HG03066 (cell line): ENCODE data around the gene IGFBP3.
A peak's percentile ranks its signal among the peaks of the same experiment; 100 is the strongest.

ENCODE experiments used
- ATAC-seq: cut with Tn5 transposase; IDR thresholded peaks from one replicate; pipeline ENCODE4 v1.9.1; 2021; ENCODE audit warnings: low read depth; ENCODE audit not compliant: unreplicated experiment

Gene IGFBP3

GRCh38 chr7:45923290-45923689 is 2.2 kb upstream of the IGFBP3 start:
- ATAC-seq = no peak

DNA sequence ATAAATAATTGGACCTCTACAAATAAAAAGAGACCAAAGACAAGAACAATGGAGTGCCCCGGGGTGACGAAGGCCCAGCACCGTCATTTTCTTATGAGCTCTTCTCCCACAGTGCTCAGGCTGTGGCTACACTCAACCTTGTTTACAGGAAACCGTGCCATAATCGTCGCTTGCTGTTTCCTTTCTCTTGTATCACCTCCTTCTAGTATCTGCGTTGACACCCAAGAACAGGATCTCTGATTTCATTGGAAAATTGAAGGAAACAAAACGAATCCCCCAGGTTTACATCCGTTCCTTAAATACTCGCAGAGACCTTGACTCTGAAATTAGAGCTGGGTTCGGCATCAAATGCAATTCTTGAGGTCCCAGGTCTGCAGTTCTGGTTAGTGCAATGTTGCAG is 1.7 kb upstream of the IGFBP3 start:
- no peak for ATAC-seq

- no peak for ATAC-seq
Observed at GRCh38 chr7:45921699-45922519, 837 bp upstream of the IGFBP3 start.

GRCh38 chr7:45921381-45921698 is 268 bp upstream of the IGFBP3 start:
- ATAC-seq = no peak

GRCh38 chr7:45919993-45920459 is 1.0 kb downstream of the IGFBP3 start:
- no peak for ATAC-seq

GRCh38 chr7:45919231-45919784 is 1.8 kb downstream of the IGFBP3 start:
- ATAC-seq = no peak

DNA sequence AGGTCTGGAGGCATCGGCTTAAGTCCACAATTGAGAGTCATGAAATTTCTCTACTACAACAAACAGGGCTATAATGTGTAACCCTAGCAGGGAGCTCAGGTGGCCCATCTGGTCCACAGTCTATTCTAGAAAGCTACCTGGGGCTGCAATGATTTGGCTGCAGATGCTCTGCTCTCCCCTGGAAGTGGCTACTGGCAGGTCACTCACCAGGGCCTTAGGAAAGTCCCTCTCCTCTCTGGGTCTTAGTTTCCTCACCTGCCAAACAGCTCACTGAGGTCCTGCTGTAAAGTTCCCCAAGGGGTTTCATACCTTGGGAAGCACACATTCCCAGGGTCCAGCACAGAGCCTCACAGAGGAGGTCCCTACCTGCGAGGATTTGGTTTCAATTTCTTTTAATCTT is 2.5 kb downstream of the IGFBP3 start:
- ATAC-seq = no peak

DNA sequence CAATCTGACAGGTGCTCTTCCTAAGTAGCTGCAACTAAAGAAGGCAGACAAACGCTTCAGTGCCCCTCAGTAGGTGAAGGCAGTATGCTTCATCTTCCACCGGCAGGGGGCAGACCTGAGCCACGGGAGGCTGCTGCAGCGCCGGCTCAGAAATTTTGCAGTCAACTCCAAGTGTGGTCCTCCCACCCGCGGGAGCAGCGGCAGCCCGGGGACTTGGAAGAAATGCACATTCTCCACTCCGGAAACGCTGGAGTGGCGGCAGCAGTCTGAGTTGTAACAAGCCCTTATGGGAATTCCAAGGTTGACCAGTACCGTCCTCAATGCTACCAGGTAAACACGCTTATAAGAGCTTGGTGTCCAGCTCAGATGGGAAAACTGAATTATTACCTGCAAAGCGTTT is 3.4 kb downstream of the IGFBP3 start:
- ATAC-seq = peak; percentile 66

- no peak for ATAC-seq
Observed at GRCh38 chr7:45917064-45917463, 4.0 kb downstream of the IGFBP3 start.

GRCh38 chr7:45915606-45916005 is 5.5 kb downstream of the IGFBP3 start:
- ATAC-seq = no peak

DNA sequence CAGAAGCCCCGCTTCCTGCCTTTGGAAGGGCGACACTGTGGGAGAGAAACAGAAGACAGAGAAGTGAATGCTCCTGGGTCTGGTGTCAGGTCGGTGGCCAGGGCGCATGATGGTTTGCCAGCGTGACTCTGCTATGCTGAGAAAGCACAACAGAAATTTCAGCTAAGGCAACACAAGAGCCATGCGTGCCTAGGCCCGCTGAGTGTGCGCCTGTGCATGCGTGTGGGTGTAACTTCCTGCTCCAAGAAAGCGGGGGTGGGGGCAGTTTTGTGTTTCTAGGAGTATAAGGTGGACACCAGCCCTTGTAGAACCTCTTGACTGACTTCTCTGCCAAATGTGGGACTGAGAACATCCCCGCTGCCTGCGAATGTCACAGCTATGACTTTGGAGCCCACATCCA is 6.2 kb downstream of the IGFBP3 start:
- no peak for ATAC-seq

DNA sequence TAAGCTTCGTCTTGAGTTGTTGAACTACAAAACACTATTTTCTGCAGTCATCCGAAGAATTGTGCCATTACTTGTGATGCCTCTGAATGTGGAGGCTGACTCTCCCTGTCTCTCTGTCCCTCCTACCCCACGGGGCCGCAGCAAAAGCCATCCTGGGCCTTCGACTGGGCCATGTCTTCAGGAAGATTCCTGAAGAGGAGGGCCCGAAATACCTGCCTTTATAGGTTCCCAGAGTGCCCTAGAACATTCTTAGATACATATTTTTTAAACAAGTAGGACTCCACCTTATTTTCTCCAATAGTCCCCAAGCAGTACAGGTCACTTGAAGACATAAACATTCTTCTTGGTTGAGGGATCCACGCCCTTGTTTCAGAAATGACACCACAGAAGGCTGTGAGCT is 8.1 kb downstream of the IGFBP3 start:
- no peak for ATAC-seq

DNA sequence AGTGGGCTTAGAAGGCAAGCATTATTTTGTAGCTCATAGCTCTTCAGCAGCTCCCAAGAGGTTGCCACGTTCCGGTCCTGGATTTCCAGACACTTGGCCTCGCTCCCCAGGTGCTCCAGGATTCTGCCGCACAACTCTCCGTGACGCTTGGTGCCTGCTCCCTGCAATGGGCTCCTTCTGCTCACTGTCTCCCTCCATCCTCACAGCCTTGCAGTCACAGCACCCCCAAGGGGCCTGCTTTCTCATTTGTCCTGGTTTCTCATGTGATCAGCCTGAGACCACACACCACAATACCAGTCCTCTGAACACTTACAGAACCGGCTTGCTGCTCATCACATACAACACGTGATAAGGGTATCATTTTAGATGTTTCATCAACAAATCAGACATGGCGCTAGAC is 9.8 kb downstream of the IGFBP3 start:
- no peak for ATAC-seq

GRCh38 chr7:45910855-45911254 is 10.2 kb downstream of the IGFBP3 start:
- ATAC-seq = no peak

DNA sequence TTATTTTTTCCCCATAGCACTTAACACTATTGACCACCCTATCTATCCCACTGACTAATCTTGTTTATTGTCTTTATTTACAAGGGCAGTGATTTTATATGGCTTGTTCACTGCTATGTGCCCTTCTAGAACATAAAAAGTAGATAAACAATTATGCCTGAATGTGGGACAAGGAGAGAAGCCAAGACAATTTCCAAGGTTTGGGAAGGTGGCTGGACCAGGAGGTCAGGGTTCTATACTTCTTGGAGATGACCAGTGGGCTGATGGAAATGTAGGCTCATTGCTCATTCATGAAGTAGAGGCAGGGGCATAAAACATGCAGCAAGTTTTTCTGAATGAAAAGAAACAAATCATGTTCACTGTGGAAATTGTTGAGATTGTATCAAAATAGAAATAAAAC is 11.5 kb downstream of the IGFBP3 start:
- no peak for ATAC-seq

- ATAC-seq = no peak
Observed at GRCh38 chr7:45902820-45903219, 18.3 kb downstream of the IGFBP3 start.

- ATAC-seq = no peak
Observed at GRCh38 chr7:45901566-45901965, 19.5 kb downstream of the IGFBP3 start.

GRCh38 chr7:45898222-45898621 is 22.9 kb downstream of the IGFBP3 start:
- ATAC-seq = no peak

DNA sequence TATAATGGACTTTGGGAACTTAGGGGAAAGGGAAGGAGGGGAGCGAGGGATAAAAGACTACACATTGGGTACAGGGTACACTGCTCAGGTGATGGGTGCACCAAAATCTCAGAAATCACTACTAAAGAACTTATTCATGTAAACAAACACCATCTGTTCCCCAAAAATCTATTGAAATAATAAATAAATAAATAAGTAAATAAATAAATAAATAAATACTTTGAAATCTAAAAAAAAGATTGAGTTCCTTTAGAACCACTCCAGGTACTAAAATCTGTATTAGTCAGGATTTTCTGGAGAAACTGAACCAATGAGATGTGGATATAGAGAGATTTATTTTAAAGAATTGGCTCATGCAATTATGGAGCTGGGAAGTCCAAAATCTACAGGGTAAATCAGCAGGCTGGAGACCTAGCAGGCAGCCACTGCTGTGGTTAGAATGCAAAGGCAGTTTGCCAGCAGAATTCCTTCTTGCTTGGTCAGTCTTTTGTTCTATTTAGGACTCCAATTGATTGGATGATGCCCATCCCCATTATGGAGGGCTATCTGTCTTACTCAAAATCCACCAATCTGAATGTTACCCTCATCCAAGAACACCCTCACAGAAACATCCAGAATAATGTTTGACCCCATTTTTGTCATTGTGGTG is 23.9 kb downstream of the IGFBP3 start:
- no peak for ATAC-seq

- ATAC-seq = no peak
Observed at GRCh38 chr7:45894665-45895062, 26.4 kb downstream of the IGFBP3 start.

DNA sequence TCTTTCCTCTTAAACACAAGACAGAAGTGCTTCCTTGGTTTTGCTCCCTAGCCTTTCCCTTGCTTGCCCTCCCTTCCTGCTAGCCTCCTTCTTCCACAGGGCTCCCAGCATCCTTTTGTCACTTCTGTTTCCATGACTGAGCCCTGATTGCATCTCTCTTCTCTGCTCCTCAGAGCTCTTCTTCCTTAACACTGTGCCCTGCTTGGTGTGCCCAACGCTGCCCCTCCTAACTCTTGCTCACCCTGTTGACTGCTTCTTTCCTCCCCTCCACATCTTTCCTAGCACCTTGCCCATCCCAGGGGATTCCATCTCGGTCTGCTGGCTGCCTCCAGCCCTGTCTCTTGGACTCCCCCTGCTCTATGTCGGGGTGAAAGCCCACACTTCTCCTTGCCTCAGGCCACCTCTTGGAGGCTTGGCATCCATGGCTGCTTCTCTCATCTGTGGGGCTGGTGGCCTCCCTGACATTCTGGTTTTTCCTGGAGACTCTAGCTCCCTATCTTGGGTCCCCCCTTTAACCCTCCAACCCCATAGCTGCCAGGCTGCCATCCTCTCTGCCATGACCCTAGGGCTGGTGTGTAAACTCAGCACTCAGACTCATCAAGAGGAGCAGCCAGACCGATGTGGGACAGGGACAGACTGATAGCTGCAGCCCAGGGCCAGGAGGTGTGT is 26.9 kb downstream of the IGFBP3 start:
- no peak for ATAC-seq
